Mucosa of rectum (tissue), 2 donors: ENCODE data around the gene SYT1.

ENCODE experiments used
- H3K27ac ChIP-seq, 2 donors: one replicate each; pipeline ENCODE4 v1.7.0; 2013; ENCODE audit warnings: inconsistent platforms in 2 of 2, low read depth in 2 of 2, low read length in 2 of 2
- H3K27me3 ChIP-seq, 2 donors: one replicate each; pipeline ENCODE4 v1.7.0; 2013; ENCODE audit warnings: low read length in 2 of 2; ENCODE audit not compliant: control insufficient read depth in 2 of 2, insufficient read depth in 2 of 2
- H3K36me3 ChIP-seq, 2 donors: one replicate each; pipeline ENCODE4 v1.7.0; 2013; ENCODE audit warnings: low read length in 2 of 2; ENCODE audit not compliant: control insufficient read depth in 2 of 2, insufficient read depth in 2 of 2
- H3K4me1 ChIP-seq, 2 donors: one replicate each; pipeline ENCODE4 v1.7.0; 2013; ENCODE audit warnings: low read length in 2 of 2, mild to moderate bottlenecking in 1 of 2; ENCODE audit not compliant: control insufficient read depth in 2 of 2, insufficient read depth in 2 of 2
- H3K4me3 ChIP-seq, 2 donors: one replicate each; pipeline ENCODE4 v1.7.0; 2013; ENCODE audit warnings: low read length in 2 of 2
- H3K9ac ChIP-seq, 2 donors: one replicate each; pipeline ENCODE4 v1.7.0; 2013; ENCODE audit warnings: low read length in 2 of 2, low read depth in 1 of 2, mild to moderate bottlenecking in 1 of 2
- H3K9me3 ChIP-seq, 2 donors: one replicate each; pipeline ENCODE4 v1.7.0; 2013; ENCODE audit warnings: low read length in 2 of 2; ENCODE audit not compliant: control insufficient read depth in 2 of 2
- donor health status: healthy.
- donor health status: Normal muscosa, but diverticular disease.

Gene SYT1

GRCh38 chr12:79337662-79338290 lies 473.2 kb downstream of the SYT1 start:
- Histone ChIP-seq H3K4me3 (no peak overlapping the region), H3K27me3 (no peaks in the 10 kb centered on the region), H3K27ac (no peak overlapping the region), H3K9ac (no peak overlapping the region), H3K4me1 (no peaks in the 10 kb centered on the region), H3K9me3 (no peaks in the 10 kb centered on the region), H3K36me3 (no peaks in the 10 kb centered on the region)

DNA sequence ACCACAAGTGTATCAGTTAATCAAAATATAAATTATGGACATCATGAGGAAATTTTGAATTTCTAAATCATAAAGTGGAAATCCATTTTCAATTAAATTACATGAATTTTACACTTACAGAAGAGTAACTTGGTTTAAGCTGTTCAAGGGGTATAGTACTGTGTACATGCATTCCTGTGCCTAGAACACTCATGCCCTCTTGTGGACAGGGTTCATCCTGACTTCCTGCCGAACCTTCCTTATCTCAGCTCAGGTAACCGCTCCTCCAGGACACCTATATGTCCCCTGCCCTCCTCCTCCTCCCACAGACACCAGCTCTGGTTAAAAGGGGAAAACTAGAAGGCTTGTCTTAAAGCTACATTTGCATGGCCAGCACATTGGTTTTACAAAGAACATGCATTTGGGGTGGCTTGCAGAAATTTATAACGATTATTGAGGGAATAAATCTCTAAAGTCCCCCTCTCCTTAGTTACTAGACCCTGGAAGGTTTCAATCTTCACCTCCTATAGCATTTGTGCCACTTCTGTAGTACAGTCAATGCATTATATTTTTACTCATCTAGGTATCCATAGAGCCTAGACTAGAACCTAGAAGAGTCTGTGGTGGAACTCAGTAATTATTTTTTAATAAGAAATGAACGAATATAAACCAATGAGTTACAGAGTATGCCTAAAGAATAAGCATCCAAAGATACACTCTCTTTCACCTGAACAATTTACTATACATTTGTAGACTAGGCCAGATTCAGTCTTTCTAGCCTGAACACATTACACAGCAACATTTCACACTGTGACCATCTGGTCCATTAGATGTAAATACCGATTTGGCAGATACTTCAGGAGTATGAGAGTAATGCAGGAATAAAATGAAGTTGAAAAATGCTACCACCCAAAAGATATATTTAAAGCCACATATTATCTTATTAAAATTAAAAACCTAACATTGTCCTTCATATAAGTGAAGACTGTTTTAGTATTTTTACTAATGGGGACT lies 480.6 kb downstream of the SYT1 start:
- Histone ChIP-seq H3K4me3 (no peak overlapping the region), H3K27me3 (no peaks in the 10 kb centered on the region), H3K4me1 (no peaks in the 10 kb centered on the region), H3K36me3 (no peaks in the 10 kb centered on the region), H3K27ac (no peak overlapping the region), H3K9me3 (no peaks in the 10 kb centered on the region), H3K9ac (no peak overlapping the region)

DNA sequence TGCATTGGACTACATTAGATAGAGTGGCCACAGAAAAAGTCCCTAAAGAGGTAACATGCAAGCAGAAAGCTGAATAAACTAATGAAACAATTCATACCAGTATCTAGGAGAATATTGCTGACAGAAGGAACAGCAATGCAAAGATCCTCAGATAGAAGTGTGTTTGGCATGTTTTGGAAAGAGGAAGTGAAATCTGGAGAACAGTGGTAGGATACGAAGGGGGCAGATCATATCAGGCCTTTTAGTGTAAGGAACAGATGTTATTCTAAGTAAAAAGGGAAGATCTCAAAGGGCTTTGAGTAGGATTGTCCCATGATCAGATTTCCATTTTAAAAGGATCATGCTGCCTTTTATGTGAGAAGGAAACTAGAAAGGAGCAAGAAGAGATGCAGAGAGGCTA lies 483.3 kb downstream of the SYT1 start:
- Histone ChIP-seq H3K4me1 (no peaks in the 10 kb centered on the region), H3K27ac (no peak overlapping the region), H3K9ac (no peak overlapping the region), H3K27me3 (no peaks in the 10 kb centered on the region), H3K36me3 (no peaks in the 10 kb centered on the region), H3K9me3 (no peaks in the 10 kb centered on the region), H3K4me3 (no peak overlapping the region)

DNA sequence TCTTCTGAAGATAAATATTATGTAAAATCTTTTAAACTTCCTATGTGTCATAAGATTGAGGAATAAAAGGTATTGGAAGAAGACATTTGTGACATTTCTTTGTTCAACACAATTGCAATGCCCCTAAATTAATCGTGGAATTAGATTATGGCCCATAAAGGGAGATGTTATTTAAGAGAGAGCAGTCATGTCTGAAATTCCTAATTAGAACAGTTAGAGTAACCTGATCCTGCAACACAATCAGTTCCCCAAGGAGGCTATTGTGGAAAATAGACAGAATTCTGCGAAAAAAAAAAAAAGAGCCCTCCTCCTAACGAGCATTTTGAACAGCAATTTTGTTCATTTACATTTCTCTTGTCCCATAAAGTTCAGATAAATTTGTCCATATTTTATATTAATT lies 486.7 kb downstream of the SYT1 start:
- H3K9ac ChIP-seq: no peak overlapping the region
- no peaks in the 10 kb centered on the region for H3K9me3 ChIP-seq
- H3K4me3 ChIP-seq: no peak overlapping the region
- no peaks in the 10 kb centered on the region for H3K36me3 ChIP-seq
- H3K27ac ChIP-seq: no peak overlapping the region
- H3K27me3 ChIP-seq: no peaks in the 10 kb centered on the region
- no peaks in the 10 kb centered on the region for H3K4me1 ChIP-seq

GRCh38 chr12:79356216-79356615 lies 491.6 kb downstream of the SYT1 start:
- Histone ChIP-seq H3K4me1 (no peaks in the 10 kb centered on the region), H3K27me3 (no peaks in the 10 kb centered on the region), H3K36me3 (no peaks in the 10 kb centered on the region), H3K27ac (no peak overlapping the region), H3K9ac (no peak overlapping the region), H3K9me3 (no peaks in the 10 kb centered on the region), H3K4me3 (no peak overlapping the region)

DNA sequence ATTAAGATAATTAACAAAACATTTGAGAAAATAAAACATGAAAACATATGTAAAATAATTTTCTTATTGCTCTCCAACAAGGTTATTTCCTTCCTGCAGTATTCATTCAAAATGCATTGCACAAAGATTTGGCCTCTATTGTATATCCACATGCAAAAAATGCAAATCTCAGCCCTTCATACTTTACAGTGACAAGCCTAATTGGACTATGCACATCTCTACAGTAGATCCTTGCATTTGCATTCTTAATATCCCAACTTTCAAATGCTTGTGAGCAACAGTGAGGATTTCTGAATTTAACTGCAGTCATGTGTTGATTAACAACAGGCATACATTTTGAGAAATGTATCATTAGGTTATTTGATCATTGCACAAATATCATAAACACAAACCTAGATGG lies 492.5 kb downstream of the SYT1 start:
- H3K9ac ChIP-seq: no peak overlapping the region
- no peaks in the 10 kb centered on the region for H3K4me1 ChIP-seq
- H3K27ac ChIP-seq: no peak overlapping the region
- no peak overlapping the region for H3K4me3 ChIP-seq
- no peaks in the 10 kb centered on the region for H3K36me3 ChIP-seq
- no peaks in the 10 kb centered on the region for H3K9me3 ChIP-seq
- H3K27me3 ChIP-seq: no peaks in the 10 kb centered on the region

DNA sequence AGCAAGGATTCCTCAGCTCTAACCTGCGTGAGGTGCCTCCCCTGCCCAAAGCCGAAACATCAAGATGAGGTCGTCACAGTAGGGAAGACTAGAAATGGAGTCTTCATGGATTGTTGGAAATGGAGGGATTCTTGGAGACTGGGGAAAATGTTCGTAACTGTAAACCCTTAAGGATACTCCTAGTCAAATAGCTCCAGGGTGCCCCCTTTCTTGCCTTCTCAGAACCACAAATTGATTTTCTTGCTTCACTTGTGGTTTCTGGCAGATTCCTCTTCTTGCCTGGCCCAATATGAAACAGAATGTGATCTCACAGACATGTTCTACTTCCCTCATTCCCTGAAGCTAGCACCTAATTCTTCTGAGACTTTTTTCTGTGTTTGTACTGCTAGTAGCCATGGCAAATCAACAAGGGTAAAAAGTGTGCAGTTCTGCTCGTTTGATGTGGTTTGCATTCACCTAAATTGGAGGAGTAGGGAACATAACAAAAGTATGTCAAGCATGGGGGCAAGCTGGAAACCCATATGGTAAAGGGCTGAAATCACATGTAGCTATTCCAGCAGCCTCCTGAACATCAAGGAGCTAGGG lies 494.2 kb downstream of the SYT1 start:
- no peak overlapping the region for H3K4me3 ChIP-seq
- no peak overlapping the region for H3K27ac ChIP-seq
- no peaks in the 10 kb centered on the region for H3K4me1 ChIP-seq
- H3K9ac ChIP-seq: no peak overlapping the region
- no peaks in the 10 kb centered on the region for H3K27me3 ChIP-seq
- no peaks in the 10 kb centered on the region for H3K36me3 ChIP-seq
- H3K9me3 ChIP-seq: no peaks in the 10 kb centered on the region

DNA sequence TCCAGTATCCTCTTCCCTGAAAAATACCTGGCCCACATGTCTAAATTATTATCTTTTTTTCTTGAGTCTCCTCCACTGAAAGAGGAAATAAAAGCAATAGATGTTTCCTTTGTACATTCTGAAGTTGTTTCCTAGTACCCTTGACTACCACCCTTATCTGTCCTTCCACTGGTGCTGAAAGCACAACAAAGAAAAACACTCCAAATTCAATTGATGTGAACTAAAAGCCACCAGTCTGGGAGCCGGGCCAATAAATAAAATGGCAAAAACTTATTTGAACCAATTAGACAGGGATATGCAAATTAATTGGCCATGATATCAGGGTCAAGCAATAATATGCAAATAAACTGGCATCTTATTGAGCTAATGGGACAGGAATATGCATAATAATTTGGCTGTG lies 495.7 kb downstream of the SYT1 start:
- H3K27ac ChIP-seq: no peak overlapping the region
- H3K36me3 ChIP-seq: no peaks in the 10 kb centered on the region
- no peak overlapping the region for H3K9ac ChIP-seq
- no peaks in the 10 kb centered on the region for H3K9me3 ChIP-seq
- H3K4me3 ChIP-seq: no peak overlapping the region
- no peaks in the 10 kb centered on the region for H3K27me3 ChIP-seq
- no peaks in the 10 kb centered on the region for H3K4me1 ChIP-seq

GRCh38 chr12:79360936-79361335 lies 496.4 kb downstream of the SYT1 start:
- no peaks in the 10 kb centered on the region for H3K4me1 ChIP-seq
- no peaks in the 10 kb centered on the region for H3K36me3 ChIP-seq
- no peak overlapping the region for H3K27ac ChIP-seq
- H3K9me3 ChIP-seq: no peaks in the 10 kb centered on the region
- H3K9ac ChIP-seq: no peak overlapping the region
- no peak overlapping the region for H3K4me3 ChIP-seq
- no peaks in the 10 kb centered on the region for H3K27me3 ChIP-seq

GRCh38 chr12:79364197-79364596 lies 499.6 kb downstream of the SYT1 start:
- H3K36me3 ChIP-seq: no peaks in the 10 kb centered on the region

More at GRCh38 chr12:79364197-79364596, 499.6 kb downstream of the SYT1 start:
- Histone ChIP-seq H3K27ac (no peak overlapping the region), H3K9ac (no peak overlapping the region), H3K9me3 (no peaks in the 10 kb centered on the region), H3K27me3 (no peaks in the 10 kb centered on the region), H3K4me3 (no peak overlapping the region), H3K4me1 (no peaks in the 10 kb centered on the region)
